NCI-H1417 treated with DMSO at 0.1 percent for 48 hours (cell line): ENCODE results near the gene PLEKHA7.

Experiments used
- DNase-seq: peaks from one replicate; lab custom pipeline; 2025; lab: John Stamatoyannopoulos, UW

The PLEKHA7 gene

GRCh38 chr11:16811136-16812020 is 202.8 kb downstream of the PLEKHA7 start:
- no peak for DNase-seq

GRCh38 chr11:16809886-16810668 is 204.1 kb downstream of the PLEKHA7 start:
- DNase-seq = no peak

GRCh38 chr11:16807306-16807705 is 206.9 kb downstream of the PLEKHA7 start:
- DNase-seq = no peak

GRCh38 chr11:16806791-16807190 is 207.4 kb downstream of the PLEKHA7 start:
- no peak for DNase-seq

- DNase-seq = no peak
Measured at GRCh38 chr11:16805938-16806337, 208.3 kb downstream of the PLEKHA7 start.

GRCh38 chr11:16804104-16804947 is 209.9 kb downstream of the PLEKHA7 start:
- DNase-seq = no peak

GRCh38 chr11:16801288-16801980 is 212.8 kb downstream of the PLEKHA7 start:
- no peak for DNase-seq

- DNase-seq = no peak
Measured at GRCh38 chr11:16800382-16800781, 213.8 kb downstream of the PLEKHA7 start.

- DNase-seq = no peak
Measured at GRCh38 chr11:16799890-16800289, 214.3 kb downstream of the PLEKHA7 start.

GRCh38 chr11:16799221-16799620 is 215.0 kb downstream of the PLEKHA7 start:
- DNase-seq = no peak

- no peak for DNase-seq
Measured at GRCh38 chr11:16797776-16798175, 216.4 kb downstream of the PLEKHA7 start.

- DNase-seq = no peak
Measured at GRCh38 chr11:16796311-16796710, 217.9 kb downstream of the PLEKHA7 start.

- DNase-seq = no peak
Measured at GRCh38 chr11:16795146-16795545, 219.1 kb downstream of the PLEKHA7 start.

GRCh38 chr11:16794047-16794818 is 220.0 kb downstream of the PLEKHA7 start:
- no peak for DNase-seq

GRCh38 chr11:16793511-16793910 is 220.7 kb downstream of the PLEKHA7 start:
- DNase-seq = no peak

GRCh38 chr11:16793009-16793408 is 221.2 kb downstream of the PLEKHA7 start:
- no peak for DNase-seq

GRCh38 chr11:16792426-16792825 is 221.8 kb downstream of the PLEKHA7 start:
- no peak for DNase-seq

- DNase-seq = no peak
Measured at GRCh38 chr11:16791191-16791961, 222.8 kb downstream of the PLEKHA7 start.

- no peak for DNase-seq
Measured at GRCh38 chr11:16790486-16791190, 223.6 kb downstream of the PLEKHA7 start.
